IMR-90 (cell line): ENCODE results near the gene RPL27A. TPM values are rescaled to one million over a fixed set of nuclear protein-coding genes. Genes with fewer than 3 reads are reported as not detected.

ENCODE experiments used
- POLR2A ChIP-seq: IDR thresholded peaks from 2 replicates; pipeline ENCODE4 v1.6.1; 2012; ENCODE audit warnings: mild to moderate bottlenecking, low read depth, low read length
- polyA plus RNA-seq, 3 experiments: library from polyadenylated mRNA; depleted of rRNA; stranded (reverse); fragments of >200 nt; gene quantifications; 2 replicates each; pipeline ENCODE4 v1.2.3, GENCODE V29; 2012; ENCODE audit warnings: low replicate concordance in 1 of 3
- total RNA-seq: library from RNA; depleted of rRNA; stranded (reverse); fragments of >200 nt; gene quantifications from 2 replicates; pipeline ENCODE4 v1.2.3, GENCODE V29; 2012
- TF ChIP-seq, protein P1 (sequence below): fragments of 150-350 bp; IDR thresholded peaks from 2 replicates; pipeline ENCODE4 v1.6.1; 2016; ENCODE audit warnings: low read depth, mild to moderate bottlenecking, low read length, moderate library complexity, borderline replicate concordance
- TF ChIP-seq, protein P2 (sequence below): fragments of 150-350 bp; IDR thresholded peaks from 2 replicates; pipeline ENCODE4 v1.6.1; 2017; ENCODE audit warnings: mild to moderate bottlenecking, antibody characterized with exemption, low read length, low read depth

The RPL27A gene
- total and polyA plus RNA-seq, 2 of the 4 experiments (the other 2 are of a cell fraction) = 786 to 849 TPM

DNA sequence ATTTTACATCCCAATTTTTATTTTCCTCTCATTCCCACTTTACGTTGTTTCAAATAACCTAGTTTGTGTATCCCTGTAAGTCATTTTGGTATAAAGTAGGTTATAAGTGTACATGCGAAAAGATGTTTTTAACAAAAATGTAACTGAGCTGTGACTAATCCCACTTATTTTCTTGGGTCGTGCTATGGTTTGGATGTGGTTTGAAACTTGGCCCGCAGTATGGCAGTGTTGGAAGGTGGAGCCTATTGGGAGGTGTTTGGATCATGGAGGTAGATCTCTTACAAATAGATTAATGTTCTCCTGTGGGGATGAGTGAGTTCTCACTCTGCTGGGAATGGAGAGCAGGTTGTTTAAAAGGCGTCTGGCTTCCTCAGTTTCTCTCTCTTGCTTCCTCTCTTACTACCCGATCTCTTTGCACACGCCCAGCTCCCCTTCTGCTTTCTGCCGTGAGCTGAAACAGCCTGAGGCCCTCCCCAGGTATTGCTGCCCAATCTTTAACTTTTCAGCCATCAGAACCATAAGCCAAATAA, 7.2 kb downstream of the RPL27A start (continued):
- TF ChIP-seq, protein P1, sequence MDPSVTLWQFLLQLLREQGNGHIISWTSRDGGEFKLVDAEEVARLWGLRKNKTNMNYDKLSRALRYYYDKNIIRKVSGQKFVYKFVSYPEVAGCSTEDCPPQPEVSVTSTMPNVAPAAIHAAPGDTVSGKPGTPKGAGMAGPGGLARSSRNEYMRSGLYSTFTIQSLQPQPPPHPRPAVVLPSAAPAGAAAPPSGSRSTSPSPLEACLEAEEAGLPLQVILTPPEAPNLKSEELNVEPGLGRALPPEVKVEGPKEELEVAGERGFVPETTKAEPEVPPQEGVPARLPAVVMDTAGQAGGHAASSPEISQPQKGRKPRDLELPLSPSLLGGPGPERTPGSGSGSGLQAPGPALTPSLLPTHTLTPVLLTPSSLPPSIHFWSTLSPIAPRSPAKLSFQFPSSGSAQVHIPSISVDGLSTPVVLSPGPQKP = no peak
- TF ChIP-seq, protein P2, sequence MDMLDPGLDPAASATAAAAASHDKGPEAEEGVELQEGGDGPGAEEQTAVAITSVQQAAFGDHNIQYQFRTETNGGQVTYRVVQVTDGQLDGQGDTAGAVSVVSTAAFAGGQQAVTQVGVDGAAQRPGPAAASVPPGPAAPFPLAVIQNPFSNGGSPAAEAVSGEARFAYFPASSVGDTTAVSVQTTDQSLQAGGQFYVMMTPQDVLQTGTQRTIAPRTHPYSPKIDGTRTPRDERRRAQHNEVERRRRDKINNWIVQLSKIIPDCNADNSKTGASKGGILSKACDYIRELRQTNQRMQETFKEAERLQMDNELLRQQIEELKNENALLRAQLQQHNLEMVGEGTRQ = no peak
- TF ChIP-seq POLR2A = no peak
